HG02884 (cell line): ENCODE results near the gene AFAP1L1.
"Not testable (repeated sequence)": the region's sequence is repeated elsewhere in the genome, so short reads cannot be mapped to it uniquely, and the experiment has no call there.

Source experiments
- ATAC-seq: cut with Tn5 transposase; IDR thresholded peaks from one replicate; pipeline ENCODE4 v1.9.1; 2021; ENCODE audit warnings: mild to moderate bottlenecking, moderate library complexity; ENCODE audit not compliant: unreplicated experiment

The AFAP1L1 gene

DNA sequence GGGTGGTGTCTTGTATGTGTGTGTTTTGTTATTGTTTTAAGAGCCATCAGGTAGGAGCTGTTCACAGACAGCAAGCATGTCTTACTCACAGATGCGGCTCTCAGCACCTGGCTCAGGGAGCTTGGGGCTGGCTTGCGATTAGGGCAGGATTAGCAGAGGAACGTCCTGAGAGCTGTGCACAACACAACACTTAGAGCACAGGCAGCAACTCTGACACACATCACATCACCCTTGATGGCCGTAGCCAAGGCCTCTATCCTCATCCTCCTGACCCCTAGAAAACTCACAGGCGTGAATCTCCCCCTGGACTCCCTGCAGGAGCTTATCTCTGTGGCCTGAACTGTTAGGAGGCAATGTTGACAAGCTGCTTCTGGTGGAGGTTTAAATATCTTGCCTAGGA, 114.5 kb downstream of the AFAP1L1 start:
- ATAC-seq: no peak

GRCh38 chr5:149387081-149387631, 115.5 kb downstream of the AFAP1L1 start:
- no peak for ATAC-seq

DNA sequence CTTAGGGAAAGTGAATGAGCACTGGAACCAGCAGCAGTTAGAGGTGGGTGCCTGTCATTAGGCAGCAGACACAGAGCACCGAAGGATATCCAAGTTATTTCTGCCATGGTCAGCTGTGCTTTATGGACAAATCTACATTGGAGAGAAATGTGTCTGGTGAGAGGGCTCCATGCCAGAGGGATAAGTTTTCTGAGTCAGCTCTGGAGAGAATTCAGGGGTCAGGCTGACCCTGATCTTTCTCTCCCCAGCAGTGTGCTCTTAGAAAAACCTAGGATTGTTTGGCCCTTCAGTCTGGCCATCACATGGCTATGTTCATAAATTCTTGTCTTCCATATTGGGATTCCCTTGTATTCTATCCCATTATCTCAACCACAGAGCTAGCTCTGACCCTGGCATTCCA, 116.3 kb downstream of the AFAP1L1 start:
- no peak for ATAC-seq

- no peak for ATAC-seq
Measured at GRCh38 chr5:149388498-149389190, 117.0 kb downstream of the AFAP1L1 start.

DNA sequence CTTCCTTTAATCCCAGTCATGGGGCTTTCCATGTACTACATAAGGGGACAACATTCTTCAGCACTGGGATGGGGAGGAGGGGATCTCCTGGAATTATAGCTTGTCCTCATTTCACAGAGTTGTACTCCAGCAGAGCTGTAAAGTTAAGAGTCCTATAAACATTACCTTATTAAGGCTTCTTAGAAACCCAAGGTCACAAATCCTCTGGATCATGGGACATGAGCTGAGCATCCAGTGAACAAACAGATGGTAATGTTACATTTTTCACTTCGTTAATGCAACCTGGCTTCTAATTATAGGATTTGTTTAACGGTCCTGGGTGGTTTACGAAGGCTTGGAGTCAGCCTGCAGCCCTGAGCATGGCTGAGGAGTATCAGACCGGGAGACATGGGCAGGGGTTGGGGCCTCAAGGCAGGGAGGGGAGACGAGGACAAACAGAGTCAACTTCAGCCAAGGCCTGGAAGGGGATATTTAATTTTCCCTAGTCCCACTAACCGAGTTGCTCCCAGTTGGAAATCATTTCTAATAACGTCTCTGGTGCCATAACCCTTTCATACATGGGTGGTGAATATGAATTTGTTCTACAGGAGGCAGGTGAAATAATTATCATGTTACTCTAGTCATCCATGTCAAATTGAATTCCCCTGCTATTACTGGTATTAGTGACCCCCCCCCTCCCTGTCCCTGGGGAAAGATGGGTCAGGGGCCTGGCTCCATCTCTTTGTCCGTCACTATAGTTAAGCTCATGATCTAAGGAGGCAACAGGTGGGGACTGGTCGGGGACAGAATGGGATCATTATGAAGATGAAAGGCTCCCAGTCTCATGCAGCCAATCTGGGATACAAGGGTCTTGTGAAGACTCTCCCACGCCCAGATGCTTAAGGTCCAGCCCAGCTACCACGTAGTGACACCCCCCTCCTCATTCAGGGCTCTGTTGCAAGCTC, 118.2 kb downstream of the AFAP1L1 start:
- ATAC-seq: no peak

DNA sequence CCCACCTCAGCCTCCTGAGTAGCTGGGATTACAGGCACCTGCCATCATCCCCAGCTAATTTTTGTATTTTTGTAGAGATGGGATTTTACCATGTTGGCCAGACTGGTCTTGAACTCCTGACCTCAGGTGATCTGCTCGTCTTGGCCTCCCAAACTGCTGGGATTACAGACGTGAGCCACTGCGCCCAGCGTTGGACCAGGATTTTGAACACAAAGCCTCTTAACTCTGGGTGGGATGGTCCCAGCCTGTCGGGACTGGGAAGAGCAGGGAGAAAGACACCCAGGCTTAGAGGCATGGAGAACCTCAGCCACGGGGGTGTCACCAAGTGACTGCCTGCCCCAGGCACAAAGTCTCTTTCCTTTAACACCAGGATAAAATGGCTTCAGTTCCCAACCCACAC, 119.4 kb downstream of the AFAP1L1 start:
- ATAC-seq: not testable (repeated sequence)
